Measurements from ENCODE around the gene ERG. TPM values are rescaled to one million over a fixed set of nuclear protein-coding genes. Genes with fewer than 3 reads are reported as not detected.

ERG gene
- polyA plus RNA-seq, 3 donors: 19.8 to 20.7 (median 19.8) TPM

DNA sequence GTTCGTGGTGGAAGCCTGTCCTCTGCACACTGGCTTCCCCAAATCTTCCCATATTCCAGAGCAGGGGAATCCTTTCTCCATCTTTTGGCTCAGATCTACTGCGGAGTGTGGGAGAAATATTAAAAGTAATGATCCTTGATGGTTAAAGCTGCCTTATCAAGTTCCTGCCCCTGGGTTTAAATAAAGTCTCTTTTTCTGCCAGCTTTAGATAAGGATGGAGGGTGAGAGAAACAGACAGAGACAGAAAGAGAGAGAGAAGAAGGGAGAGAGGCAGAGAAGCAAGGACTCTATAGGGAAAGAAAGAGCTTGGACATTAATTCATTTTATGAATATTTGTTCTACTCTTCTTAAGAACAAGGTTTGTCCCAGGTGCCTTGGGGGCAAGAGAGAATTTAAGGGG, 143.5 kb downstream of the ERG start:
- DNase-seq (ENCODE audit: extremely low read depth in 1 of 11, low read depth in 9 of 11, low spot score in 4 of 11): no peak

DNA sequence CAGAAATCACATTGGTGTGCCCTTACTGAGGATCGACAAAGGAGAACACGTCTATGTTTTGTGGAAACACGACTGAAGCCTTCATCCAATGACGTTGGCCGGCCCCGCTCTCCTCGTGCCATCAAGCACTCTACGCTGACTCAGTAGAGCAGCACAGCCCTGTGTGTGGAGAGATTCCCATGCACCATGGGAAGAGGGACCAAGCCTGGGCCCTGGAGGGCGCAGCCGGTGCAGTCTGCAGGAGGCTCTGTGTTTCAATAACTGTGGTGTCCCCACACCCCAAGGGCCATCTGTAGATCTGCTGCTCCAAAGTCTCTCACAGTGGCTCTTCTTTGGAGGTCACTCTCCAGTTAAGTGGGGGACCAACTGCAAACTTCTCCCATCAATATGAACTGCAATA, 144.0 kb downstream of the ERG start:
- no peak for DNase-seq (ENCODE audit: extremely low read depth in 1 of 11, low read depth in 9 of 11, low spot score in 4 of 11)

DNA sequence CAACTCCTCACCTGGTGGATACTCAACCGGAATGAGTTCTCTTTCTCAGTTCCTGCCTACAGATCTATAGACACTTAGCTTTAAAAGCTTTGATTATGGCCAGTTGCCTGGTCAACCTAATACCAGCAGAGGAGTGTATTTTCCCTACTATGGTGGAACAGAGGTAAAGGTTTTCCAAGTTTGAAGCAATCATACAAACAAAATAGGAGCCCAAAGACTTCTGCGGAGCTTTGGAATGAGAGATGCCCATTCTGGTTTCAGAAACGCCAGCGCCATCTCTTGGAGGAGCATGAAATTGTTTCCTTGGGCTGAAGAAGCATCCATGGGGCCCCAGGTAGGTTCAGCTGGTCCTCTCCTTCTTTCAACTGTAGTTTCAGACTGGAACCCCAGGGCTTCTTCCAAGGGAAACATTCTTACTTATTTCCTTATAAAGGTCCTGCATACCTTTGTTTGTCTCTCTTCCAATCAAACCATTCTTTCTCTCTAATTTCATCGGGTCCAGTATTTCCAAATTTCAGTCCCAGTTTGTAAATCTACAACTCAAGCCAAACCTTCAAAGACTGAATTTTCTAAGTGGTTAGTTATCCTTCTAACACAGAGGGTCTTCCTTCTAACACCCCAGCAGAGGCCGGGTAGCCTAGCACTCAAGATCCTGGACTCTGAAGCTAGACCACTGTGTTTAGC, 145.6 kb downstream of the ERG start:
- peak; percentile 49 to 79 (median 60) for DNase-seq (ENCODE audit: extremely low read depth in 1 of 11, low read depth in 9 of 11, low spot score in 4 of 11)

DNA sequence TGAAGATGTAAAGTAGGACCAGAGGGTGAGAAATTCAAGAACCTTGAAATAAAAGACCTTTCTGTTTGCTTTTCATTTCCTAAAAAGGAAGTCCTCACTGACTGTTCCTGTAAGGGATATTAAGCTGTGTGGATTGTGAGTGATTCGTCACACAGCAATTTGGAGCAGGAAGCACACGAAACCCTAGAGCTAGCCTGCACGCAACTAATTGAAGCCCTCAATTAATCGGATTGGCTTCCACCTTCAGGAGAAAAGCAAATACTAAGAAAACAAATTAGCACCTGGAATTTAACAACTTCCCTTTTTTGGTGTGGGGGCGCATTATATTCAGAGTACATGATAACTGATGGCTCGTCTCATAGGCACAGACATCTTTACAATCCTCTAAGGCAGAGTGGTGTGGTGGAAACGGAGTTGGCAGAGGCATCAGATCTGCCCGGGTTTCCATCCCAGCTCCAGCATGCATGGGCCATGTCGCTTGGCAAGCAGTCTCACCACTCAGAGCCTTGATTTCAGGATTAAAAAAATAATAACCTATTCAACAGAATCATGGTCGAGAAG, 146.2 kb downstream of the ERG start:
- DNase-seq (ENCODE audit: extremely low read depth in 1 of 11, low read depth in 9 of 11, low spot score in 4 of 11): no peak

DNA sequence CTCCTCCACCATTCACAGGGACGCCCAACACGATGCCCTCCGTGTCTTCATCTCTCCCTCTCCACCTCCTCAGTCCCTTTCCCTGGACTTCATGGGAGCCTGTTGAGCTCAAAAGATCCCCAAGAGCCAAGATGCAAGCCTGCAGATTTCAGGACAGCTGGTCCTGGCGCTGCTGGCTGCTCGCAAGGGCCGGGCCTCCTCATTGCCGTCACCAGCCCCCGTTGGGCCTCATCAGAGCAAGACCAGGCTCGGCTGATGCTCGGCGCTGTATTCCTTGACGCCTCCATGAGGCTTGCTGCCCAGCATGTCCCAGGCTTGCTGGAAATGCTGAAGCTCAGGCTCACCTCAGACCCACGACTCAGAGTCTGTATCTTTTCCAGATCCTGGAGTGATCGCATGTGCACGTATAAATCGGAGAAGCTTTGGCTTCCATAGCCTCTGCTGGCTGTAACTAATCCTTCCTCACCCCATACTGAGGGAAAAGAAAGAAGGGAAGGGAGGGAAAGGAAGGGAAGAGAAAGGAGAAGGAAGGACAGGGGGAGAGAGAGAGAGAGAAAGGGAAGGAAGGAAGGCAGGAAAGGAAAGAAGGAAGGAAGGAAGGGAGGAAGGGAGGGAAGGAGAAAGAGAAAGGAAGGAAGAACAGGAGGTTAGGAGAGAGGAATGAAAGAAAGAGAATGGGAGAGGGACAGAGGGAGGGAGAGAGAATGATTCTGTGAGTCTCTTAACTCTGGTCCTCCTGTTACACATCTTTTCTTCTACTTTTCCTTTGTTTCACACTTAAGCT, 146.9 kb downstream of the ERG start:
- no peak for DNase-seq (ENCODE audit: extremely low read depth in 1 of 11, low read depth in 9 of 11, low spot score in 4 of 11)

DNA sequence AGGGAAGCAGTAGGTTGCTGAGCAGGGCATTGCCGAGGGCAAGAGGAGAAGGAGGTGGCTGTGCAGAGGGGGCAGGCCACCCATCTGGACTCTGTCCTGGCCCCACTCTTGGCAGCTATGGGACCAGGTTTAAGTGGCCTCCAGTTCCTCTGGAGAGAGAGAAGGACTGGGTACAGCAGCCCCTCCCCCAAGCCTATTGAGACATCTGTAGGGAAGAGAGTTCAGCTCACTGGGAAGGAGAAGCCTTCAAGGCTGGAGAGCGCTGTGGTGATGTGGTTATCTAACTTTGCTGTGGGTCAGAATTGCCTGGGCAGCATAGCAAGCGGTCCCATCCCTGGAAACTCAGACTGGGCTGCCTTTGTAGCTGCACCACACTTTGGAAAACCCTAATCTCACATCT, 147.6 kb downstream of the ERG start:
- no peak for DNase-seq (ENCODE audit: extremely low read depth in 1 of 11, low read depth in 9 of 11, low spot score in 4 of 11)

DNA sequence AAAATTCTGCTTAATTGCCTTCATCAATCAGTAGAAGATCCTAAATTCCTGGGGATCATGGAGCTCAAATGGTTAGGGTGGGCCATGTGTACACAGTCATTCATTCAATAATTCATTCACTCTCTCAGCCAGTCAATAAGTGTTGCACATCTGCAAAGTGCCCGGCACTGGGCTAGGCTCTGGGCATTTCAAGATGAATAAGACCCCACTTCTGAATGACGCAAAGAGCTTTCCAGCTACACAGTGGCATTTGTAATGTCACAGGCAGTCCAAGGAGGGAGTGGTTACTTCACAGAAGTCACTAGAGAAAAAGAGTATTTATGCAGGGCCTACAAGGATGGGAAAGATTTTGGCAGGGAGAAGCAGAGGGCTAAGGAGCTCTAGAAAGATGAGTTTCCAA, 148.3 kb downstream of the ERG start:
- no peak for DNase-seq (ENCODE audit: extremely low read depth in 1 of 11, low read depth in 9 of 11, low spot score in 4 of 11)

DNA sequence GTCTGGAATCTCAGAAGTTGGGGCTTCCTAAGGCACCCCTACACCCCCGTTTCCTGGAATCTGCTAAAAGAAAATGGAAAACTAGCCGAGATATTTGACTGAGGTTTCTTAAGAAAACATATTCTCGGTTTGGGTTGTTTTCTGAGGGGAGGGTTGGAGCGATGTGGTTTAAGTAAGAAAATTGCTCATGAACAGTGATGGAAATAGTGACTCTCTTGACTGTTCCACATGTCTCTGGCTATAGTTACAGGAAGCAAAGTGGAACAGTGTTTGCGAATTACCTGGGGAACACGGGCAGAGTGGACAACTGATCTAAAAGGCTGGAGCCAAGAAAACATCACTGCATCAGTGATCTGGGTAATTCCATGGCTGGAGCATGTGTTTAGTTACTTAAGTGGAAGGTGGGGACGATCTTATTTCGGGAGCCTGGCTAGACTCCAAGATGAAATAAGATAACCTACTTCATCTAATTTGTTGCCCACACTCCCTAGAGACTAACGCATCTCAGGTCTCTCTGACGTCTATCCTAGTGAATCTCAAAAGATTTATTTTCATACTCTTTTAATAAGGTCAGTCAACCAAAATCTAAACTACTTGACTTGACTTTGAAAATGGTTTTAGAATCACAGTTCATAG, 149.0 kb downstream of the ERG start:
- peak in 4 of 11 donors; percentile 33 to 71 (median 44) for DNase-seq (ENCODE audit: extremely low read depth in 1 of 11, low read depth in 9 of 11, low spot score in 4 of 11)

DNA sequence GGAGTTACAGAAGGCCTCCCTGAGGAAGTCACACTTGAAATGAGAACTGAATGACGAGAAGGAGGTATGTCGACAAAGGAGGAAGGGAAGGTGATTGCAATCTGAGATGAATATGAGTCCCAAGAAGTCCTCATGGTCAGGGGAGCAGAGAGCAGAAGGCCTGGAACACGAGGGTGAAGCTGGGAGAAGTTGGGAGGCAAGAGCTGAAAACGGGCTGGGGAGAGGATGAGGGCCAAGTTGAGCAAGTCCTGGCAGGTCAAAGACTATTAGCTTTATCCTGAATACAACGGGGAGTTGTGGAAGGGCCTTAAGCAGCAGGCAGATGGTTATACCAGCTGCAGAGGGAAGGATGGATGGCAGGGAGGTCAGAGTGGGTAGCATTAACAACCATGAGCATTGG, 152.0 kb downstream of the ERG start:
- no peak for DNase-seq (ENCODE audit: extremely low read depth in 1 of 11, low read depth in 9 of 11, low spot score in 4 of 11)

DNA sequence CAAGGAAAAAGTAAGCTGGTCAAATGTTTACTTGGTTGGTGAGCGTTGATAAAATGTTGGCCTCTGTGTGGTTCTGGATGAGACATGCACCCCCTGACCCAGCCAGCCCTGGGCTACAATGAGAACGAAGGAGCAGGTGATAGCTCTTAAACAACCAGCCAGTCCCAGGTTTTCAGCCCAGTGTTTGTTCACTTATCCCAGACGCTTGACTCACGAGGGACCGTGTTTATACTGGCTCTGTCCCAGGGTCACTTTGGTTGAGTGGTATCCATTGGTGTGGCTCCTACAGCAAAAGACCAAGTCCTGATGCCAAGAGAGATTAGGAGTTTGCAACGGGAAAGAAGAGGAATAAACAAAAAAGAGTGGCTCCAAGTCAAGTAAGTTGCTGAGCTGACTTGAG, 154.6 kb downstream of the ERG start:
- DNase-seq (ENCODE audit: extremely low read depth in 1 of 11, low read depth in 9 of 11, low spot score in 4 of 11): no peak

DNA sequence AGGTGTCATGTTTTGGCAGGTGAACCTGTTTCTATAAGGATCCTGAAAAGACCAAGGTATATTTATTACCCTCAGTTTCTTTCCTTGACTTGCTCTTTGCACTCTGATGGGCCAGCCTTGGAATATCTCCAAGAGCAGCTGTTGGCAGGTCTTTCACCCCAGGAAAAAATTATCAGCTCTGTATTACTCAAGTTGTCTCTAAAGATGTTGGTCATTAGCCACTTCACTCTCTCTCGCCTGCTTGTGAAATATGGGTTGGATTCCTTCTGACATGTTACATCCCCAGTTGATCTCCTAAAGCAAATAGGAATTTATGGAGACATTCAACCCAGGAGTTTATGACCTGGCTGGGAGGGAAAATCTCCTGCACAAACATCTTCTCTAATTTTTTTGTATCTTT, 155.5 kb downstream of the ERG start:
- no peak for DNase-seq (ENCODE audit: extremely low read depth in 1 of 11, low read depth in 9 of 11, low spot score in 4 of 11)

DNA sequence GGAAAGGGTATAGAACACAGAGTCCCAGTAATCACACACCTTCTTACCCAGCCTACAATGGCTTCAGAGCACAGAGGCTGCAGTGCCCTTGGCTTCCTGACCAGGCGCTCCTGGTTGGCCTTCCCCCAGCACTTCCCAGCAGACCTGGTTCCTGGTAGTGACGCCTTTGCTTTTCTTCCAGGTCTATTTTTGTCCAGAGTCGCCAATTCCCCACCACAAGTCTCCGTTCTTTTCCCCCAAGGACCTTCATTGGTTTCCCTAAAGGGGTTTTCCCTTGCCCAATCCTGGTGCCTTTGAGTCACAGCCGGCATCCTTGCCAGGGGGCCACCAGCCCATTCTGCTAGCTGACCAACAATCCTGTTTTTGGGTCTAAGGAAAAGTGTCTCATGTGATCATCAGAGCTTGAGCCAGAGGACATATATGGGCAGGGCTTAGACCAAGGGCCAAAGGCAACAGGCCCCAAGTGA, 156.7 kb downstream of the ERG start:
- no peak for DNase-seq (ENCODE audit: extremely low read depth in 1 of 11, low read depth in 9 of 11, low spot score in 4 of 11)

DNA sequence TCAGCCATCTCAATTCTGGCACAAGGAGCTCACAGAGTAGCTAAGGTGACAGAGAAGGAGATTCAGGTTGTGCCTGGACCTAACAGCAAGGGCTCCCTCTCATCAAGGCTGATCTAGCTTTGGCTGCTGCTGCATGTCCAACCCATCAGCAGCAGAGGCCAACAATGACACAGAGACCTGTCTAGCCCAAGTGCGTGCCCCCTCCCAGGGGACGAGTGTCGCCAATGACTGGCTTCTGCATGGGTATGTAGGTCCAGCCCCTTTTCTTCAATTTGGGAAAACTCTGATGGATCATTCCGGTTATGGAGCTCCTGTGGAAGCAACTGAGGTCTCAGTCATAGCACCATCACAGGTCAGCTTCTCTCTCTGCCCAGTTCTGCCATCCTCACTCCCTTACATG, 158.1 kb downstream of the ERG start:
- no peak for DNase-seq (ENCODE audit: extremely low read depth in 1 of 11, low read depth in 9 of 11, low spot score in 4 of 11)

DNA sequence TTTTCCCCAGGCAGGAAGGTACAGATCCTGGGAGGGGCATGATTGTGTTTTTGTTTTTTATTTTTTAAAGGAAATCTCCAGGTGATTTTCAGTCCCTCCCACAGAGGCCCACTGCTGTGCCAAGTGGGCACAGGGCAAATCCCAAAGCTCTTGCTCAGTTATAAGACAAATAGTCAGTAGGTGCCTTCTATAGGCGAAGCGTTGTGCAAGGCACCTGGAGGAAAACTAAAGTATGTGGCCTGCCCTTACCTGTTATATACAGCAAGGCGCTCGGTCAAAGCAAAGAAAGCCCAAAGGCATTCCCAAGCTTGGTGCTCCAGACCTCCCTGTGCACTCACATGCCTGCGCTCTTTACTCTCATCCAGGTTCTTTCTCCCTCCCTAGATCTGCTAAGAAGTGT, 160.5 kb downstream of the ERG start:
- no peak for DNase-seq (ENCODE audit: extremely low read depth in 1 of 11, low read depth in 9 of 11, low spot score in 4 of 11)

DNA sequence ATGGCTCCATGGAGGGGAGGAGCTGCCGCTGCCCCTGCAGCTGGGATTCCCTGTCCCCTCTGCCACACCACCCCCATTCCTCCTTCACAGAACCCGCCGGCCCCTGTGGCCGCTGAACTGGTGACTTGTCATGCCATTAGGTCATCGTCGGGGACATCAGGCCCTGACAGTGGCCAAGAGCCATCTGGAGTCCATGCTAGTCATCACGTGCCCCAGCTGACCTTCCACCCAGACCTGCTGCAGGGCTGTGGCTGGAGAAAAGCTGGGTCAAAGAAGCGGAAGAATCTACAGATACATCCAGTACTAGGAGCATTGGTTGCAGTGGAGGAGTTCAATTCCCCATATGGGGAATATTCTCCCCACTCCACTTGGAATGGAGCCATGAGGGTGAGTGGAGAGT, 163.4 kb downstream of the ERG start:
- no peak for DNase-seq (ENCODE audit: extremely low read depth in 1 of 11, low read depth in 9 of 11, low spot score in 4 of 11)

DNA sequence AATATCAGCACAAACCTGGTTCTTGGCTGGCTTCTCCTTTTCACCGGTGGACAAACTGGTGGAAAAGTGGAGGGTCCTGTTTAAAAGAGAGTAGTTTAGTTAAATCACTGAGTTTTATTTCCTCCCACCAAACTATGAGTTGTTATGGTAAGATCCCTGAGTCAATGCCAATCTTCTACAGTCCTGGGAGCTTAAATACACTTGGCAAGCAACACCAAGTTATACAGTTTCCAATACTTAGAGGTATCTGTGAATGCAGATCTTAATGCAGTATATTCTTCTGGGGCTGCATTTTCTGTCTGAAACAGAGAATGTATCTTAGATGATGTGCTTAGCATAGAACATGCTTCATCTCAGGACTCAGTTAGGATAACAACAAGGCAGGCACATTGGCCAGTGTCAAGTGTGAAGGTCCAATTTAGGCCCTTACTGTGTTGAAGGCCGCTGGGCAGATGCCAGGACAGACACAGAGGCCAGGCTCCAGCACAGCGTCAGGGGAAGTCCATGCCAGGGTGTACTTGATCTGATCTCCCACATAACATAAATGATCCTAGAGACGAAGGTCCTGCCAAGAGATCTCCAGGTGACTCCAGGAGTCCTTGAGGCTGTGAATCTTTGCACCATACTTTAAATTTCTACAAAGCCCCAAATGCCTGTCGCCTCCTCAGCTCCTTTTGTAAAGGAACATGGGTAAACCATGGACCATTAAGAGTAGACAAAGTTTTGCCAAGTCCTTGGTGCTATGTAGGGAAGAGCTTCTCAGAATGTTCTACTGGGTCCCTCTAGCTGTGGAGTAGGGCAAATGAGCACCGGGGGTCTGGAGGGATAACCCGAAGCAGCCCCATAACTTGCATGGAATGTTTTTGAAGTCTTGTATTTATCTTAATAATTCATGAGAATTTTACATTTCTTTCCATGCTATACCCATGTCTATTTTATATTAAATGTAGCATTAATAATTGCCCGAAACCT, 164.7 kb downstream of the ERG start:
- DNase-seq (ENCODE audit: extremely low read depth in 1 of 11, low read depth in 9 of 11, low spot score in 4 of 11): no peak

DNA sequence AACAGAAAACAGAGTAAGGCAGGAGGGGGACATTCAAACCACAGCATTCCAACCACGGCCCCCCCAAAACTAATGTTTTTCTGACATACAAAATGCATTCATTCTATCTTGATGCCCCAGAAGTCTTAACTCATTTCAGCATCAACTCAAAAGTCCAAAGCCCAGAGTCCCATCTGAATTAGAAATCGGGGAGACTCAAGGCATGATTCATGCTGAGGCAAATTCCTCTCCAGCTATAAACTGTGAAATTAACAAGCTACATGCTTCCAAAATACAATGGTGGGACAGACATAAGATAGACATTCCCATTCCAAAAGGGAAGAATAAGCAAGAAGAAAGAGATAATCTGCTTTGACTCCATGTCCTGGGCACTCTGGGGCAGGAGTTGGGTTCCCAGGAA, 167.6 kb downstream of the ERG start:
- DNase-seq (ENCODE audit: extremely low read depth in 1 of 11, low read depth in 9 of 11, low spot score in 4 of 11): no peak
